Glutamatergic neuron (in vitro differentiated cells): ENCODE data around the gene TEX35. TPM values are rescaled to one million over a fixed set of nuclear protein-coding genes. Genes with fewer than 3 reads are reported as not detected.

Source experiments
- DNase-seq: peaks from one replicate; pipeline ENCODE4 v3.0.0; 2022
- H3K27ac Mint-ChIP-seq: one replicate; pipeline ENCODE4 v1.8.0; 2020; ENCODE audit warnings: mild to moderate bottlenecking, mixed read lengths, inconsistent platforms; ENCODE audit not compliant: unreplicated experiment
- H3K27me3 Mint-ChIP-seq: one replicate; pipeline ENCODE4 v1.8.0; 2020; ENCODE audit warnings: mild to moderate bottlenecking, moderate library complexity, mixed read lengths, inconsistent platforms; ENCODE audit not compliant: unreplicated experiment
- H3K36me3 Mint-ChIP-seq: one replicate; pipeline ENCODE4 v1.8.0; 2020; ENCODE audit warnings: mild to moderate bottlenecking, mixed read lengths, inconsistent platforms; ENCODE audit not compliant: unreplicated experiment
- H3K4me1 Mint-ChIP-seq: one replicate; pipeline ENCODE4 v1.8.0; 2020; ENCODE audit warnings: mild to moderate bottlenecking, low read depth, mixed read lengths, inconsistent platforms; ENCODE audit not compliant: unreplicated experiment
- H3K4me3 Mint-ChIP-seq: one replicate; pipeline ENCODE4 v1.8.0; 2020; ENCODE audit warnings: mild to moderate bottlenecking, mixed read lengths, inconsistent platforms; ENCODE audit not compliant: unreplicated experiment
- H3K9me3 Mint-ChIP-seq: one replicate; pipeline ENCODE4 v1.8.0; 2020; ENCODE audit warnings: mild to moderate bottlenecking, moderate library complexity, mixed read lengths, inconsistent platforms; ENCODE audit not compliant: unreplicated experiment
- total RNA-seq: library from RNA; stranded (reverse); fragmentation: NEBNext Ultra II Directional; extraction: Animal tissue kit (Norgen Biotek cat#: 25700); gene quantifications from one replicate; pipeline ENCODE4 v1.2.1, GENCODE V29; 2021; ENCODE audit not compliant: unreplicated experiment
- TF ChIP-seq, protein P1 (sequence below): fragments of 200-600 bp; sonication (generic); IDR thresholded peaks from one replicate; pipeline ENCODE4 v1.5.0; 2021; ENCODE audit not compliant: partially characterized antibody, unreplicated experiment

Gene TEX35
- total RNA-seq, 1 donor from 2014 or later, result not detected

- H3K9me3 Mint-ChIP-seq, result peaks cover 7% of the 10 kb centered on the region
- H3K36me3 Mint-ChIP-seq, result no peaks in the 10 kb centered on the region
- no peak overlapping the region for H3K4me3 Mint-ChIP-seq
- peaks cover 3% of the 10 kb centered on the region for H3K27me3 Mint-ChIP-seq
- TF ChIP-seq, protein P1, sequence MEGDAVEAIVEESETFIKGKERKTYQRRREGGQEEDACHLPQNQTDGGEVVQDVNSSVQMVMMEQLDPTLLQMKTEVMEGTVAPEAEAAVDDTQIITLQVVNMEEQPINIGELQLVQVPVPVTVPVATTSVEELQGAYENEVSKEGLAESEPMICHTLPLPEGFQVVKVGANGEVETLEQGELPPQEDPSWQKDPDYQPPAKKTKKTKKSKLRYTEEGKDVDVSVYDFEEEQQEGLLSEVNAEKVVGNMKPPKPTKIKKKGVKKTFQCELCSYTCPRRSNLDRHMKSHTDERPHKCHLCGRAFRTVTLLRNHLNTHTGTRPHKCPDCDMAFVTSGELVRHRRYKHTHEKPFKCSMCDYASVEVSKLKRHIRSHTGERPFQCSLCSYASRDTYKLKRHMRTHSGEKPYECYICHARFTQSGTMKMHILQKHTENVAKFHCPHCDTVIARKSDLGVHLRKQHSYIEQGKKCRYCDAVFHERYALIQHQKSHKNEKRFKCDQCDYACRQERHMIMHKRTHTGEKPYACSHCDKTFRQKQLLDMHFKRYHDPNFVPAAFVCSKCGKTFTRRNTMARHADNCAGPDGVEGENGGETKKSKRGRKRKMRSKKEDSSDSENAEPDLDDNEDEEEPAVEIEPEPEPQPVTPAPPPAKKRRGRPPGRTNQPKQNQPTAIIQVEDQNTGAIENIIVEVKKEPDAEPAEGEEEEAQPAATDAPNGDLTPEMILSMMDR, result no peak
- no peaks in the 10 kb centered on the region for H3K4me1 Mint-ChIP-seq
- H3K27ac Mint-ChIP-seq, result no peak overlapping the region
- no peak for DNase-seq
Observed at GRCh38 chr1:178493301-178493741, 19.6 kb upstream of the TEX35 start.

GRCh38 chr1:178494569-178494971 is 18.3 kb upstream of the TEX35 start:
- DNase-seq, result no peak
- Mint-ChIP-seq H3K36me3 (no peaks in the 10 kb centered on the region), H3K4me3 (no peak overlapping the region), H3K27ac (no peak overlapping the region), H3K27me3 (peaks cover 3% of the 10 kb centered on the region), H3K9me3 (peaks cover 7% of the 10 kb centered on the region), H3K4me1 (no peaks in the 10 kb centered on the region)
- TF ChIP-seq, protein P1, result no peak

DNA sequence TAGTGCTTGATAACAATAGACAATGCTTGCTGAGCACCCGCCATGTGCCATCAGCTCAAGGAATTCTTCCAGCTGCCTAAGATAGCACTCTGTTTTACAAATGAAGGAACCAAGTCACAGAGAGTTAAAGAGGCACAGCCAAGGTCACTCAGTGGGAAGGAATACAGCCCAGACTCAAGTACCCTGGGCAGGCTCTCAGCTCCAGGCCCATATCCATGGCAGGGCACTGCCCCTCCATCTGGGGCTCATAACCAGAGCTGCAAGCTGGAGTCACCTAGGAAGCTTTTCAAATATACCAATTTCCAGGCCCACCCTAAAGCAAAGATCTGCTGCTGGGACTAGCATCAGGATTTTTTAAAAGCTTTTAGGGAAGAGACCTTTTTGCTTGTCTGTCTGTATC is 17.8 kb upstream of the TEX35 start:
- no peak for DNase-seq
- Mint-ChIP-seq H3K4me3 (no peak overlapping the region), H3K27ac (no peak overlapping the region), H3K9me3 (peaks cover 7% of the 10 kb centered on the region), H3K27me3 (peaks cover 3% of the 10 kb centered on the region), H3K36me3 (no peaks in the 10 kb centered on the region), H3K4me1 (no peaks in the 10 kb centered on the region)
- TF ChIP-seq, protein P1, result no peak

- no peaks in the 10 kb centered on the region for H3K36me3 Mint-ChIP-seq
- H3K27me3 Mint-ChIP-seq, result peaks cover 3% of the 10 kb centered on the region
- no peaks in the 10 kb centered on the region for H3K4me1 Mint-ChIP-seq
- no peak for DNase-seq
- TF ChIP-seq, protein P1, result no peak
- no peak overlapping the region for H3K27ac Mint-ChIP-seq
- H3K4me3 Mint-ChIP-seq, result no peak overlapping the region
- peaks cover 7% of the 10 kb centered on the region for H3K9me3 Mint-ChIP-seq
Observed at GRCh38 chr1:178495741-178496409, 17.0 kb upstream of the TEX35 start.

- no peak within 1 kb of the TSS for H3K27ac Mint-ChIP-seq
Observed at GRCh38 chr1:178496410-178497135, 16.3 kb upstream of the TEX35 start, which contains the start of gene CLEC20A. TSS of gene CLEC20A (minus strand) at chr1:178496964. CDS start at chr1:178496939, 25 bp downstream.

More at GRCh38 chr1:178496410-178497135, 16.3 kb upstream of the TEX35 start, which contains the start of gene CLEC20A:
- H3K27me3 Mint-ChIP-seq, result peaks cover 3% of the 10 kb centered on the region
- no peaks in the 10 kb centered on the region for H3K36me3 Mint-ChIP-seq
- no peak for DNase-seq
- no peak within 1 kb of the TSS for H3K4me3 Mint-ChIP-seq
- TF ChIP-seq, protein P1, result no peak
- peaks cover 4% of the 10 kb centered on the region for H3K9me3 Mint-ChIP-seq
- H3K4me1 Mint-ChIP-seq, result no peaks in the 10 kb centered on the region
